ENCODE measurements around the gene GRK5. TPM values are rescaled to one million over a fixed set of nuclear protein-coding genes. Genes with fewer than 3 reads are reported as not detected.

The GRK5 gene
- total RNA-seq, 1 experiment from 2014 or later = 4.8 TPM

- H2AFZ ChIP-seq = no peak overlapping the region
- ChIA-PET POLR2A (ENCODE audit: unreplicated experiment) (no interaction called here), CTCF (no interaction called here)
- H3K4me3 ChIP-seq = no peak overlapping the region
- H3K36me3 ChIP-seq (ENCODE audit: low read depth) = no peaks in the 10 kb centered on the region
- intact Hi-C loops (cut with micrococcal nuclease; ENCODE audit: unreplicated experiment) = no loop called here
- H3K9me3 ChIP-seq (ENCODE audit: insufficient read depth, low read depth) = no peaks in the 10 kb centered on the region
- no peak for DNase-seq
- no peaks in the 10 kb centered on the region for H4K20me1 ChIP-seq (ENCODE audit: insufficient read depth)
- H3F3A ChIP-seq (ENCODE audit: insufficient read depth, low read depth) = no peaks in the 10 kb centered on the region
- no peaks in the 10 kb centered on the region for H3K4me1 ChIP-seq (replicated peaks; ENCODE audit: insufficient read depth)
- BruUV-seq (replicated peaks) = no TSS peak
- H3K79me2 ChIP-seq (ENCODE audit: low read depth) = no peaks in the 10 kb centered on the region
- no peaks in the 10 kb centered on the region for H3K9me2 ChIP-seq (ENCODE audit: insufficient read depth)
- no peak overlapping the region for H3K27ac ChIP-seq
- H3K27me3 ChIP-seq (ENCODE audit: insufficient read depth, low read depth) = no peaks in the 10 kb centered on the region
- no peak overlapping the region for H3K4me2 ChIP-seq
- TF ChIP-seq CTCF (conservative IDR thresholded peaks at IDR 0.05) (no peak), EZH2 (IDR thresholded peaks at IDR 0.05; ENCODE audit: low read depth) (no peak)
These were observed 12.5 kb downstream of the GRK5 start for GRCh38 chr10:119219871-119220270.

- TF ChIP-seq CTCF (conservative IDR thresholded peaks at IDR 0.05) (no peak), EZH2 (IDR thresholded peaks at IDR 0.05; ENCODE audit: low read depth) (no peak)
- Histone ChIP-seq H2AFZ (no peak overlapping the region), H3K79me2 (ENCODE audit: low read depth) (no peaks in the 10 kb centered on the region), H3K4me3 (no peak overlapping the region), H3K9me3 (ENCODE audit: insufficient read depth, low read depth) (no peaks in the 10 kb centered on the region), H3F3A (ENCODE audit: insufficient read depth, low read depth) (no peaks in the 10 kb centered on the region), H3K4me1 (replicated peaks; ENCODE audit: insufficient read depth) (no peaks in the 10 kb centered on the region), H3K9me2 (ENCODE audit: insufficient read depth) (no peaks in the 10 kb centered on the region), H3K36me3 (ENCODE audit: low read depth) (no peaks in the 10 kb centered on the region), H4K20me1 (ENCODE audit: insufficient read depth) (no peaks in the 10 kb centered on the region), H3K4me2 (no peak overlapping the region), H3K27me3 (ENCODE audit: insufficient read depth, low read depth) (no peaks in the 10 kb centered on the region), H3K27ac (no peak overlapping the region)
- no peak for DNase-seq
- BruUV-seq (replicated peaks) = no TSS peak
- intact Hi-C loops (cut with micrococcal nuclease; ENCODE audit: unreplicated experiment) = no loop called here
- CTCF ChIA-PET = no interaction called here
- POLR2A ChIA-PET (ENCODE audit: unreplicated experiment) = no interaction called here
These were observed 13.8 kb downstream of the GRK5 start for GRCh38 chr10:119221201-119221600.

GRCh38 chr10:119221666-119222065 is 14.3 kb downstream of the GRK5 start:
- Histone ChIP-seq H3K27ac (no peak overlapping the region), H3K9me3 (ENCODE audit: insufficient read depth, low read depth) (no peaks in the 10 kb centered on the region)
- POLR2A ChIA-PET (ENCODE audit: unreplicated experiment) = no interaction called here

More at GRCh38 chr10:119221666-119222065, 14.3 kb downstream of the GRK5 start:
- Histone ChIP-seq H3K4me1 (replicated peaks; ENCODE audit: insufficient read depth) (no peaks in the 10 kb centered on the region), H3K27me3 (ENCODE audit: insufficient read depth, low read depth) (no peaks in the 10 kb centered on the region), H2AFZ (no peak overlapping the region), H4K20me1 (ENCODE audit: insufficient read depth) (no peaks in the 10 kb centered on the region), H3K9me2 (ENCODE audit: insufficient read depth) (no peaks in the 10 kb centered on the region), H3K4me2 (no peak overlapping the region), H3K4me3 (no peak overlapping the region), H3K79me2 (ENCODE audit: low read depth) (no peaks in the 10 kb centered on the region), H3F3A (ENCODE audit: insufficient read depth, low read depth) (no peaks in the 10 kb centered on the region), H3K36me3 (ENCODE audit: low read depth) (no peaks in the 10 kb centered on the region)
- no TSS peak for BruUV-seq (replicated peaks)
- DNase-seq = no peak
- CTCF ChIA-PET = no interaction called here
- intact Hi-C loops (cut with micrococcal nuclease; ENCODE audit: unreplicated experiment) = no loop called here
- TF ChIP-seq EZH2 (IDR thresholded peaks at IDR 0.05; ENCODE audit: low read depth) = no peak
- no peak for TF ChIP-seq CTCF (conservative IDR thresholded peaks at IDR 0.05)

Measured in PC-9 (cell line).